Bronchial epithelial cell (primary cell): ENCODE measurements around the gene CATSPER4. TPM values are rescaled to one million over a fixed set of nuclear protein-coding genes. Genes with fewer than 3 reads are reported as not detected.
A peak's percentile ranks its signal among the peaks of the same experiment; 100 is the strongest.
"Not testable (repeated sequence)": the region's sequence is repeated elsewhere in the genome, so short reads cannot be mapped to it uniquely, and the experiment has no call there.

Experiments
- DNase-seq: peaks from one replicate; pipeline ENCODE4 v3.0.0-alpha.2; 2010; ENCODE audit warnings: low read depth
- FAIRE-seq: peaks from 2 replicates; lab custom pipeline; 2011; peaks lifted over from hg19 to GRCh38; lab: Jason Lieb, UNC
- H3K27me3 ChIP-seq: 2 replicates; pipeline ENCODE4 v1.5.1; 2011; ENCODE audit warnings: low read length; ENCODE audit not compliant: control insufficient read depth, insufficient read depth
- H3K36me3 ChIP-seq: 2 replicates; pipeline ENCODE4 v1.5.1; 2011; ENCODE audit warnings: low read length; ENCODE audit not compliant: control insufficient read depth, insufficient read depth
- H3K4me3 ChIP-seq: 2 replicates; pipeline ENCODE4 v1.5.1; 2011; ENCODE audit warnings: mild to moderate bottlenecking, low read depth, low read length, control low read depth
- CTCF ChIP-seq: IDR thresholded peaks from 2 replicates; pipeline ENCODE4 v1.5.1; 2011; ENCODE audit warnings: mild to moderate bottlenecking, moderate library complexity, low read length, control low read depth, inconsistent platforms; ENCODE audit not compliant: insufficient read depth, severe bottlenecking
- total RNA-seq: library from RNA; depleted of rRNA; stranded (reverse); fragments of >200 nt; gene quantifications from 2 replicates; pipeline ENCODE4 v1.2.1, GENCODE V29; 2014

The CATSPER4 gene
- total RNA-seq, 1 donor from 2014 or later = under 0.01 TPM

DNA sequence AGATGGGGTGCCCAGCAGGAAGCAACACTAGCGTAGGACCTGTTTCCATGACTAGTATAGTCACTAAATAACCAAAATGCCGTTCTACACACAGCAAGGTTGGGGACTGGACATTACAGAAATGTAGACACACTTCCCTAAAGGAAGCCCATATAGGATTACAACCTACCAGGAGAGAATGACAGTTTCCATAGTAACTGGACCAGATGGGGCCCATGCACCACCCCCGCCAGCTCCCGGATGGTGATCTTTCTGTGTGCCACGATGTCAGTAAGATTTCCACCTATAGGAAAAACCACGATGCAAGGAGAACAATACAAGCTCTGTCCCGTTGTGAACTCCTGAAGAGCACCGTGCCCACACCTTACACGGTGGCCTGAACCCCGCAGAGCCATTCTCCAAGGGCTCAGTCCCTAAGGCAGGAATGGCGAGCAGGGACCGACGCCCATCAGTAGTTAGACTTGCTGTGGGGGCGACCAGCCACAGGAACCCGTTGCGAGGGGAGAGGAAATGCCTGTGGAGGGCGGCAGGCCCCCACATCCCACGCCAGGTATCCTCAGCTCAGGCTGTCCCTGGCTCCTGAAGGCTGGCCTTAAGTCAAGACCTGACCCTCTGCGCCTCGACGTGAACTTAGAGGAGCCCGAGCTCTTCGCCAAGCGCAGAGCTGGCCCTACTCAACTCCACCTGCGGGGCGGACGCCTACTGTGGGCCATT lies 30.0 kb downstream of the CATSPER4 start:
- H3K36me3 ChIP-seq = no peaks in the 10 kb centered on the region
- no peaks in the 10 kb centered on the region for H3K27me3 ChIP-seq
- no peak for DNase-seq
- FAIRE-seq = peak; percentile 64
- no peak for TF ChIP-seq CTCF
- H3K4me3 ChIP-seq = no peak overlapping the region

GRCh38 chr1:26221094-26221493 lies 30.7 kb downstream of the CATSPER4 start:
- FAIRE-seq = no peak
- DNase-seq = no peak

DNA sequence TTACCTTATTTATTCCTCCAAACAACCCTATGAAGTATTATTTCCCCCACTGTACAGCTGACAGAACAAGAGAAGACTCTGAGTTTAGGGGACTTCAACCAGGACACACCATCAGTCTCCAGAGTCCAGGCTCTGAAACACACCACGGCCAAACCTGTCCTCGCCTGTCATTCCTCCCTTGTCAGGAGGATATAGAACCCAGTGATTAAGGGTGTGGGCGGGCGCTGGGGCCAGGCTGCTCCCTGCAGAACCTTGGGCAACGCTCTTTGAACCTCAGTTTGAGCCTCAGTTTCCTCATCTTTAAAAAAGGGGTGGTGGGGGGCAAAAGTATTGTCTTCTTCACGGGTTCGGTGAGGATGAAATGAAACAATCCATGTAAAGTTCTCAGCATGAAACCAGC lies 34.2 kb downstream of the CATSPER4 start:
- no peak overlapping the region for H3K4me3 ChIP-seq
- DNase-seq = no peak

More at GRCh38 chr1:26221094-26221493, 30.7 kb downstream of the CATSPER4 start:
- no peaks in the 10 kb centered on the region for H3K36me3 ChIP-seq
- H3K4me3 ChIP-seq = no peak overlapping the region
- TF ChIP-seq CTCF = no peak
- H3K27me3 ChIP-seq = no peaks in the 10 kb centered on the region

GRCh38 chr1:26225033-26225831 lies 34.8 kb downstream of the CATSPER4 start:
- H3K27me3 ChIP-seq = peaks cover 2% of the 10 kb centered on the region
- peak overlapping the region; percentile 36 for H3K4me3 ChIP-seq
- no peaks in the 10 kb centered on the region for H3K36me3 ChIP-seq
- DNase-seq (peak; percentile 47), FAIRE-seq (no peak)
- no peak for TF ChIP-seq CTCF

More for the DNA sequence above, 34.2 kb downstream of the CATSPER4 start:
- peaks cover 2% of the 10 kb centered on the region for H3K27me3 ChIP-seq
- FAIRE-seq = no peak
- no peaks in the 10 kb centered on the region for H3K36me3 ChIP-seq
- no peak for TF ChIP-seq CTCF

DNA sequence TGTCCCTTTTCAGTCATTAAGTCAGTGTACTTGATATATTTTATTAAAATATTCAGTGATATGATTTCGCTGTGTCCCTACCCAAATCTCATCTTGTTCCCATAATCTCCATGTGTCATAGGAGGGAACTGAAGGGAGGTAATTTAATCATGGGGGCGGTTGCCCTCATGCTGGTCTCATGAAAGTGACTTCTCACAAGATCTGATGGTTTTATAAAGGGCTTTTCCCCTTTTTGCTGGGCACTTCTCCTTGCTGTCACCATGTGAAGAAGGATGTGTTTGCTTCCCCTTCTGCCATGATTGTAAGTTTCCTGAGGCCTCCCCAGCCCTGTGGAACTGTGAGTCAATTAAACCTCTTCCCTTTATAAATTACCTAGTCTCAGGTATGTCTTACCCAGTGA lies 40.3 kb downstream of the CATSPER4 start:
- H3K4me3 ChIP-seq, H3K27me3 ChIP-seq, H3K36me3 ChIP-seq, DNase-seq, FAIRE-seq: not testable (repeated sequence)

- FAIRE-seq (peak; percentile 70), DNase-seq (peak; percentile 92)
- Histone ChIP-seq H3K36me3 (no peaks in the 10 kb centered on the region), H3K27me3 (no peaks in the 10 kb centered on the region), H3K4me3 (peak within 1 kb of the TSS; percentile 78)
- peak; percentile 96 for TF ChIP-seq CTCF
Observed at GRCh38 chr1:26233903-26234643, 43.7 kb downstream of the CATSPER4 start, which contains the start of gene CEP85. Gene CEP85, plus strand, starts transcription at chr1:26234200. Its CDS starts 5,584 bp downstream, at chr1:26239784.
